HG02884 (cell line): ENCODE measurements around the gene MAT2A.

ENCODE experiments used
- ATAC-seq: cut with Tn5 transposase; IDR thresholded peaks from one replicate; pipeline ENCODE4 v1.9.1; 2021; ENCODE audit warnings: mild to moderate bottlenecking, moderate library complexity; ENCODE audit not compliant: unreplicated experiment

MAT2A gene

DNA sequence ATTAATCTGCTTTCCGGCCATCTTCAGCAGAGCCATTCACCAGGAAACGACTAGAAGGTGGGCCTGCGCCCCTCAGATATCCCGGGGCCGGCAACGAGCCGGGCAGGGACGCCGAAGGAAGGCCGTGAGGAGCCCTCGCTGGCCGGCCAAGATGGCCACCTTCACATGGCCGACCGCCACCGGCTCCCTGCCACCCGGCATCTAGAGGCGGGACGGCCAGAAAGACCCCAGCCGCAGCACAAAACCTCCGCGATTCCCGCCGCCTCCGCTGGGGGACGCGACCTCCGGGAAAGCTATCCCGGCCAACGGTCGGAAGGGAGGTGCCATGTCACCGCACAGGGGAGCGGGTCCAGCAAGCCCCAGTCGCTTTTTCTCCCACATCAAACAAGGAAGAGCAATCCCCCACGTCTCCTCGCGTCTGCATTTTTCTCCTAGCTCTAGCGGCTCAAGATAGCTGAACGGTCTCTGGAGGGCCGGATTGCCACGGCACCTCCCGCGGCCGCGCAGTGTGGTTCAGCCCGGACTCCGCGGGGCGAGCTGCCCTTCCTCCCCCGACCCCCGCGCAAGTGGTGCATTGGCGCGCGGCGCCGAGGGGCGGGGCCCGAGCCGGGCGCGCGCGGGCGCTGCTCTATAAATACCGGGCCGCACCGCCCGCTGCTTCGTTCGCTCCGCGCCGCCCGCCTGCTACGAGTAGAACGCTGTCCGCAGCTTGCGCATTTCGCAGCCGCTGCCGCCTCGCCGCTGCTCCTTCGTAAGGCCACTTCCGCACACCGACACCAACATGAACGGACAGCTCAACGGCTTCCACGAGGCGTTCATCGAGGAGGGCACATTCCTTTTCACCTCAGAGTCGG lies at the start of gene MAT2A:
Gene MAT2A, plus strand, starts transcription at position 662 of the 854 bp plus-strand sequence. Its CDS starts 120 bp downstream, at position 782.
- ATAC-seq: peak; percentile 64

DNA sequence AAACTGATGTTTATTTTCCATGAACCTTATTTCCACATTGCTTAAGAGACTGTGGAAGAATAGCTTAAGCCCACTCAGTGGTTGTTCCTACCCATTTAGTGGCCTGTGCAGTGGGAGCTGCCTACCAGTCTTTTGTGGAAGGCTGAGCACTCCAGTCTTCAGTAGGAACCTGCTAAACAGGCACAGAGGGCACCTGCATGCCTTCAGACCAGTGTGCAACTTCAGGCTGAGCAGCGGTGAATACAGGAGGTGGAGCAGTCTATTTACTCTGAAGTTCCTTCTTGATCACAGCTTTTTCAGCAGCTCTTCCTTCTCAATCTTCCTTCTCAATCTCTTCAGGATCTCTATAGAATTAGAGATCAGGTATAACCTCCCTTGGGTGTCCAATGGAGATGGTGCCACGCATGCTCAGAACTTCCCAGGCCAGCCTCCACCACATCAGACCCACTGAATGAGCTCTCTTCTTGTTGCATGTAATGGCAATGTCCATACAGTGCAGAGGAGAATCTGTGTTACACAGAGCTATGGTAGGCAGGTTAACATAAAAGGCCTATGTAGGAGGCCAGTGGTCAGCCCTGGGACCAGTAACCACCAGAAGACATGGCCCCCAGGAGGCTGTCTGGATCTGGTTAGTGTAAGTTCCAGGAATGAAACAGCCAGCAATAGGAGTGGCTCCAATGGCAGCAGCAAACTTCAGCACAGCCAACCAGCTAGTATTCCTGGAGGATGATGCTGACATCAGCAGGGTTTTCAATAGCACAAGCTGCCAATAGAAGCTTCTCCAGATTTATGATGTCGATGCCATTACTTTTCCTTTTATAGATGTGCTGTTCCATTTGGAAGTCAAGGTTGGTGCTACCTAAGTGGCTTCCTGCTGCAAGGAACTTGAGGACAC lies 47.9 kb upstream of the MAT2A start:
- no peak for ATAC-seq

DNA sequence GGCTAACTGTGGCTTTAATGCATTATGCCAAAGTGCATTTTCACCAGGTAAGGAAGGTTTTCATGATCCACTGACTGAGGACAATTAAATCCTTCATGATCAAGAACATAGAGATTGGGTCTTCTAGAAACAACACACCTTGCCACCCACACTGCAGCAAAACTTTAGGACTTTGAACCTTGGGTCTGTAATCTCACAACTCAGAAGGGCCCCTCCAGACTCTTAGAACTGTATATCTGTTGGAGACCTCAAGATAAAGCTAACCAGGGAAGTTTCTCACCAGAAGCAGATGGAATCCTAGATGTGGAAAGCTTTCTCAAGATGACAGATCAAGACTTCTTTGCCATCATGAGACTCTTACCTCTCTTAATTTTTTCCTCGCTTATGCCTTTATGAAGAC lies 42.5 kb upstream of the MAT2A start:
- ATAC-seq: no peak

DNA sequence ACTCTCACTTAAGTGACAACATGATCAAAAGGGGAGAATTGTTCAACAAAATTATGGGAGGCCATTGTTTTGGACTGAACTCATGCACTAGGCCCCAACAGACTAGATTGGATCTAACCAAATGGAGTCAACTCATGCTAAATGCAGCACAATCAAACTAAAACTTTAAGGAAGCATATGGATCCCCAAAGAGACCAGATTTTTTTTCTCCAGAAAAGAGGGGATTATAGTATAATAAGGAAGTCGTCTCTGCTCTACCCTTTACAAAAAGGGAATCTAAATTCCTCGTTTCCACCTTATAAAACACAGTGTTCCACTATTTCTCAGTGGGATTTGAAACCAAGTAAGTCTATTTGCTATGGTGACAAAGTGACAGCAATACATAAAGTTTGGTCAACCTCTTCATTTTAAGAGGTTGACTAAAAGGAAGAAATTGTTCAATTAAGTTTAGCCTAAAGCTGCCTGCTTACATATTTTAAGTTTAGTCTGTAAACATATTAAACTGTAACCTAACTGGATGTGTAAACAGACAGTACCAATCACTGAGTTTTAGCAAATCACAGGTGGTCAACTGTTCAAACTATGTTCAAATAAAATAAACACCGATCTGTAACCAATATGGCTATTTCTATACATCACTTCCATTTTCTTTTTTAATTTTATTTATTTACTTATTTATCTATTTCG lies 40.9 kb upstream of the MAT2A start:
- no peak for ATAC-seq

DNA sequence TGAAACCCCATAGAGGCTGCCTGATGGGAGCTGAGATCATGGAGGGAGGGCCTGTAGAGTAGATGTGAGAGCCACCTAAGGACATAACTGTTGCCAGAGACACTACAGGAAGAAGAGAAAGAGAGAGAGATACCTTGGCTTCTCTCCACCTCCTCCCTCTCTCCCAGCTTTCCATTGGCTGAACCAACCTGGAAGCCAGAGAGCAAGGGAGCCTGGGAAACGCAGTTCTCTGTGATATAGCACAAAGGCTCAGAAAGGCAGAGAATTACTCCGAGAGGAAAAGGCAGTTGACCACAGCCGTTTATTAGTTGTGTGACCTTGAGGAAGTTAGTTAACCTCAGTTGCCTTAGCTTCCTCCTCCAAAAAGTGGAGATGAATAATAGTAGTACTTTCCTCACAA lies 37.7 kb upstream of the MAT2A start:
- no peak for ATAC-seq

DNA sequence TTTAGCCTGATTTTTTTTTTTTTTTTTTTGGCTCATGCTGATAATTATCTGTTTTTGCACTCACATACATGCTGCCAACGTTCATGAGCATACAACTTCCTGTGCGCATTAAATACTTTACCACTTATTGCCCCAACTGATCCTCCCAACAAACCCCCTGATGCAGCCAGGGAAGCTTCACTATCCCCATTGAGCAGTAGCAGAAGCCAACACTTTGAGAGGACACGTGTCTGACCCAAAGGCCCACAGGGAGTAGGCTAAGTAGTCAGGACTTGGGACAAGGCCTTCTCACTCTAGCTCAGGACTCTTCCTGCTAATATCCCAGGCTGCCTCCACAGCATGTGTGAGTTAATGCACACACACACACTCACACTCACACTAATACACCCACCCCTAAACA lies 36.2 kb upstream of the MAT2A start:
- no peak for ATAC-seq

DNA sequence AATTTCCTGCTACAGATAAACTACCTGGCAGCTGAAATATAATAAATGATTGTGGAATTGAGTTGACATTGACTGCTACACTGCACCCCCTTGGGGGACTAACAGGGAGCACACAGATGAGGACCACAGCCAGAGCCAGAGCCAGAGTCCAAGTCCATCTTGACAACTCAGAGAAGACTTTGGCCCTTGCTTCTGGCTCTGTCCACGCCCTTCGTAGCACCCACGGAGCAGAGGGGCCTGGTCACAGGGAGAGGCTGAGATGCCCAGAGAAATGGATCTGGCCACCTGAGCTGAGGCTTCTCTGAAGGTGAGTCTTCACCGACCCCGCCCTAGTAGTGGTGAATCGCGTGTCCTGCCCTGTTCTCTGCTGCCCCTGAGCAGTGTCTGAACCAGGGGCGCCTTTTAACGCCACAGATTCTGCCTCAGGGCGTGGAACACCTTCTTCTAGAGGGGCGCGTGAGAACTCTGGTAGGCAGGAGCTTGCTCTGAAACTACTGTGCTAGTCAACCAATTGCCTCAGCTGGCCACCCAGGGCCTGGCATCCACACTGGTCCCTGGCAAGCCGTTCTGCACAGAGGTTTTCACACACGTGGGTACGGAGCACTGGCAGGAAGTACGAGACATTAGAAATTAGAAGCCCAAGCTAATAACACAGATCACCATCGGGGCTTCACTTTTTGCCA lies 35.7 kb upstream of the MAT2A start:
- no peak for ATAC-seq

DNA sequence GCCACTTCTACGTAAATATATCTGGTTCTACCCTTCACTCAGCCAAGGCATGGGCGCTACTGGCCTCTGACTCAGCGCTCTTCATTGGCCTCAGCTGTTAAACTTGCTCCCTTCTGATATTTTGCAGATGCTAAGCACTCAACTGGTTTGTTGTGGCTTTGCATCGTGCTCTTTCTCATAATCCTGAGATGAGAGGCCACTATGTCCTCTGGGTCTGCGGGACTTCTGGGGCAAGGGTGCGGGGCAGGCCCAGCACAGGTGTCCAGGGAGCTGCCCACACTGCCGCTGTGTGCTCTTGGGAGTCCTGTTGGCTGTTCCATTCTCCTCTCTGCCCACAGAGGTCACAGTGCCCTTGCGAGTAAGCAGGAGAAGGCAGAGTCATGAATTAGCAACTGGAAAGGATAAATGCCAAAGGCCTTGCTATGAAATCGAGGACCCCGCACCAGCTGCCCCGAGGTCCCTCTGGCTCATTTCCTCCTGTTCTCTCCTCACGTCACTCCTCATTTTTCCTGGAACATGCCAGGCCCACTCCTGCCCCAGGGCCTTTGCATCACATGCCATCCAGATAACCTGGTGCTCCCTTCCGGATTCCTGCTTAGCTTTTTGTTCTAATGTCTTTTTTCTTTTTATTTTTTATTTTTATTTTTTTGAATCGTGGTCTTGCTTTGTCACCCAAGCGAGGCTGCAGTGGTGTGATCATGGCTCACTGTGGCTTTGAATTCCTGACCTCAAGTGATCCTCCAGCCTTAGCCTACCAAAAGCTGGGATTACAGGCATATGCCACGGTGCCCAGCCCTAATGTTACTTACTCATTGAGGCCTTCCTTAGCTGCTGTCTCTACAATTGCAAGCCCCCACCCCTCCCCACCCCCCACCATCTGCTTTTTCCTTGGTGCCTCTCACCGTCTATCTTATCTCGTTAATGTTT lies 34.9 kb upstream of the MAT2A start:
- no peak for ATAC-seq

DNA sequence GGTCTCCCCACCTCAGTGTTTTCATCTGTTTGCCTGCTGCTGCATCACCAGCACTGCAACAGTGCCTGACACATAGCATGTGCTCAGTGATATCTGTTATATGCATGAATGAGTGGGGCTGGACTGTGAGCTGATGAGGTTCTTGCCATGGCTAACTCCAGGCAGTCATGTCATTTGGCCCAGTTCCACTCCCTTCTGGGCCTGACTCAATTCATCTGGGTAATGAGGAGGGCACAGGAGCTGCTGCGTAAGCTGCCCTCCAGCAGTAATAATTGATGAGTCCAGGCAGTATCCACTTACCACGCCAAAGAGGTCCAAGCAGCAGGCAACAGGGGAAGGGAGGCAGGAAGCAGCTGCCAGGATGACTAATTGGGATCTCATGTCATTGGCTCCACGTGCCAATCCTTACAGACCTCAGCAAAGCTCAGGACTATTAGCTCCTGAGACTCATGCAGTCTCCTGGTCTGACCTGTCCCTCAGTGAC lies 34.1 kb upstream of the MAT2A start:
- no peak for ATAC-seq

DNA sequence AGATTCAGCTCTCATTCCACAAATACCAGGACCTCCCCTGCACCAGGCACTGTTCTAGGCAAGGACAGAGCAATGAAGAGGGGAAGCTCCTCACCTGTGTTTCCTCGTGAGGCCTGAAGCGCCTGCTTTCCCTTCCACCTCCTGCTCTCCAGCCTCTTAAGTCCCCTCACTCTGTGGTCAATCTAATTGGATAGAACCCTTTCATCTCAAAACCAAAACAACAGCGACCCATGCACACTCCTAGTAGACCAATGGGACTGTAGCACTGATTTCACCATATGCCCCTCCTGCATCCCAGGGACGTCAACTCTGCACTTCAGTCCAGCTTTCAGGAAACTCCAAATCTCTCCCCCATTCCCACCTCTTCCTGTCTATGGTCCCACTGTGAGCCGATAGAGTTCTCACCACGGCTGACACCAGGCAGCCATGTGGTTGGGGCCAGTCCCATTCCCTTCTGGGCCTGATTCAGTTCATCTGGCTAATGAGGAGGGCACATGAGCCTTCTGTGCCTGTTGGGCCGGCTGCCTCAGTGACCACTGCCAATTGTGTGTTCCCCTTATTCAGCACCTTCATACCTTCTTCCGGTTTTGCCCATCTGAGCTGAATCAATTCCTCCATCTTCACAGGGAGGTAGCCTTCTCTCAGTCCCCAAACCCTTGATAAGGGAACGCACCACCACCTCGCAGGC lies 33.3 kb upstream of the MAT2A start:
- no peak for ATAC-seq

DNA sequence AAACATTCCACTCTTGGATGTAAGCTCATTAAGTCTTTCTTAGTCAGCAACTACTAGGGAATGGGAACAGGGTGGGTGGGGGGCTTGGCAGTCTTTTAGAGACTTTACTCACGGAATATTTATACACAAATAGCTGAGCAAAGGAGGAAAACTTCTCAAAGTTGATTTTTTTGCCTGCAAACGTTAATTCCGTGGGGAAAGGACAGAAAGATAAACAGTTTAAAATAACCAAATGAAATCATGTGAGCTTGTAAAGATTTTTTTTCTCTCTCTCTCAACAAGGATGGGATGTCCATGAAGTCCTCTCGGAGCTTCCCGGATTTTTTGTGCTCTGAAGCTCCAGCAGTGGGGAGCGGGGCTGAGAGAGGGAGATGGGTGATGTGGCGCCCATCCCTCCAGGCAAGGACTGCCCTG lies 32.2 kb upstream of the MAT2A start:
- ATAC-seq: no peak

DNA sequence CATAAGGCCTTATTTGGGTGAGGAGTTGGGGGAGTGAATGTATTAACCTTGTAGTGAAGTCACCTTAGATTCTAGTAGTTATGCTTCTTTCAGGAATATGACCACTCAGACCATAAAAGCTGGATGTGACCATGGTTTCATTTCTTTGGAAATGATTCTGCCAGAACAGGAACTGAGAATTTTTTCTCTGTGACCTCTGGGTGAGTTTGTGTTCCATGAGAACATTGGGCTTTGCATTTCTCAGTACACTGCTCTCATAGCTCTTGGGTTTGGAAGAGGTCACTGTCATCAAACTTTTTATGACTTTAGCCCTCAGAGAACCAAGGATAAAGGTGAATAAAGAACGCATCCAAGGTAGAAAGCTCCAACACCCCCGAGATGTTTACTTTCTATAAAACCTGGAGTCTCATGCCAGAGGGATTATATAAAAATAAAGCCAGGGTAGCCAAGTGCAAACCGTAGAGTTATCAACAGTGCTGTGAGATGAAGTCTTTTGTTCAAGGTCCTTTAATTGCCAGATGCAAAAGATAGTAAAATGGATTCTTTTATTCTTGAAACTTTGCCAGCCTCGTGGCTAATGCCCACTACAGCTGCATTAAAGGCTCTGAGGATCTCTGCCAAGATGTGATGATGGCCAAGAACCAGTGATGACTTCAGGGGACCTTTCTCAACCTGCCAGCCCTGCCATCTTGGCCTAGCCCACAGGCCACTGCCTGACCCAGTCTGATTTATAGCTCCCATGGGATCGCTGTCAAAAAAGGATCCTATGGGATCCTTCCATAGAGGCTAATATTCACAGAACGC lies 27.8 kb upstream of the MAT2A start:
- ATAC-seq: no peak

DNA sequence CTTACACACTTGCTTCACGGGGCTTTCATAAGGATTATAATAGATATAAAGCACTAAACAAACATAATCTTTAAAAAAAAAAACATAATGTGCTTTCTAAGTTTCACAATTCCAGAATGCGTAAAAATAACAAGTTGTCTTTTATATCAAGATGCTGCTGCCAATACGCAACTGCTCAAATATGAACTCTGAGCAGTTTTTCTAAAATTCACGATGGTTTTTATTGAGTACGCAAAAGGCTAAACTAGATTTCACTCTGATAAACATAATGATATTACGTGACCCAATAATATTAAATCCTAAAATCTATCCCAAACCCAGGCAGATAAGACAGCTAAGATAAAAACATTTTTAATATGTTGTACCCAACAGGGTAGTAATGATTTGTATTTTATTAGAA lies 24.6 kb upstream of the MAT2A start:
- ATAC-seq: no peak

DNA sequence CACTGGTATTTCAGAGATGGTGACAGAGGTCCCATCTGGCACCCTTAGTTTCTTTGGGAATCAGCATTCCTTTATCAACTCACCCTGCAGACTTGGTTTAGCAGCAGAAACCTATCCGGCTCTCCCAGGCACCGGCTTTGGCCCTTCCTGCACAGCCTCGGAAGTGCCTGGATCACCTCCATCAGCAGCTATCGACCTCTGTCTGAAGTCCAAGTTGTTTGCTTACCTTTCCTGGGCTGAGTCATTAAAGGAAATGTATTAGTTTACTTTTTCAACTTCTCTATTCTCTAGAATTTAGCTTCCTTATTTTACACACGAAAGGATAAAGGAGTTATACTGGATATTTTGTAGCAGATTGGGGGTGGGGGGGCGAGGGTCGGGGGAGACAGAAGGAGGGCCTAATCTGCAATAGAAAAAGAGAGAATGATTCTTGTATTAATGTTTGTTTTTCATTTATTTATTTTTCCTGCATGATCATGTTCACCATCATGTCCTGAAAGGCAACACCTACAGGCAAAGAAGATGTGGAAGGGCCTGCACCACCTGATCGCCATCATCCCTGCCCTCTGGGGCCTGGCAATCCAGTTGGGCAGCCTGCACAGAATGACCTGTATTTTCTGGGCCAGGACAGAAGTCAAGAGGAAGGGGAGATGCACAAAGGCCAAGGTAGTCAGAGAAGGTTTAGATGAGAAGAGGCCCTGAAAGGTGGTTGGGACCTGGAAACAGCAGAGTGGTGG lies 22.1 kb upstream of the MAT2A start:
- ATAC-seq: no peak

DNA sequence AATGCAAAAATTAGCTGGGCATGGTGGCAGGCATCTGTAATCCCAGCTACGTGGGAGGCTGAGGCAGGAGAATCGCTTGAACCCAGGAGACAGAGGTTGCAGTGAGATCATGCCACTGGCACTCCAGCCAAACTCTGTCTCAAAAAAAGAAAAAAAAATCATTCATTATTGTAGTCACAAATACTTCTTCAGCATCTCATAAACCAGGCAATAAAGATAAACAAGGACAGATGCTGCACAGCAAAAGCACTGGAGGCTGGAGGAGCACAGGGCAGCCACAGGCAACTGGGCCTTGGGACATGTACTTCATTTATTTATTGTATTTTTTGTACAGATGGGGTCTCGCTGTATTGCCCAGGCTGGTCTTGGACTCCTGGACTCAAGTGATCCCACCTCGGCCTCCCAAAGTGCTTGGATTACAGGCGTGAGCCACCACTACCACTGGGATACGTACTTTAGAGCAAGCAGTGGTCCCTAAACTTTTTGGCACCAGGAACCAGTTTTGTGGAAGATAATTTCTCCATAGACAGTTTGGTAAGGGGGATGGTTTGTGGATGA lies 16.8 kb upstream of the MAT2A start:
- no peak for ATAC-seq

DNA sequence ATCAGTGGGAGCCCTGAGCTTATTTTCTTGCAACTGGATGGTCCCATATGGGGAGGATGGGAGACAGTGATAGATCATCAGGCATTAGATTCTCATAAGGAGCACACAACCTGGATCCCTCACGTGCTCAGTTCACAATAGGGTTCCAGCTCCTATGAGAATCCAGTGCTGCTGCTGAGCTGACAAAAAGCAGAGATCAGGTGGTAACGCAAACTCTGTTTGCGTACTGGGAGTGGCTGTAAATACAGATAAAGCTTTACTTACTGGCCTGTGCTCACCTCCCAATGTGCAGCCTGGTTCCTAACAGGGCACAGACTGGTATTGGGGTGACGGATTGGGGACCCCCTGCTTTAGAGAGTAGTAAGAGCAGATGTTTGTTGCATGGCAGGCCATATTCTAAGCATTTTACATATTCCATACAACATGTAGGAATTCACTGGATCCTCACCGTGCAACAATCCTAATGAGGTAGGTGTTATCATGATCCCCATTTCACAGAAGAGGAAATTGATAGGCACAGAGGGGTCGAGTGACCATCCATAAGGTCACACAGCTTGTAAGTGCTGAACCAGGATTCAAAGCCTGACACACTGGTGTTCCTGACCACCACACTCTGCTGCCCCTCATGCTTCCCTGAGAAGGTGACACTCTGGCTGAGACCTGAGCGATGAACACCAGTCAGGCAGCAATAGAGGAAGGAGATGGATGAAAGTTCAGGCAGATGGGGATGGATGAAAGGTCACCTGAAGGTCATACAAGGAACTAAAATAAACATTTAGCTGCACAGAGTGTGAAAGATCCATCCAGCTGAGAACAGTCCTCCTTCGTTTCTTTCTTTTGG lies 15.7 kb upstream of the MAT2A start:
- ATAC-seq: no peak
